ENCODE measurements around the gene GPC6. TPM values are rescaled to one million over a fixed set of nuclear protein-coding genes. Genes with fewer than 3 reads are reported as not detected.

Gene GPC6
- total and polyA plus RNA-seq, 5 donors from 2014 or later = not detected

DNA sequence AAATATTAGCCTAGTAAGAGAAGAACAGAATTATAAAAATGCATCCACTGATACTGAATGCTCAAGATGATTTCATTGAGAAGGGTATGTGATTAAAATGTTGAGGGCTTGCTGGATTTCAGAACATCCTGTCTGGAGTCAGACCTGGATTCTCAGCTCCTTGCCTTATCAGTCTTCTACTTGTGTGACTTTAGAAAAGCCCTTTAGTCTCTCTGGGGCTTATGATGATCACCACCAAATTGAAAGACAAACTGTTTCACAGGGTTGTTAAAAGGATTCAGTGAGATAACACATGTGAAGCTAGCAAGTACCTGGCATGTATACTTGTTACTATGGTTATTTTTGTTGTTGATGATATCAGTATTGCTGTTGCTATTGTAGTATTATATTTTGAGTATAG, 118.4 kb downstream of the GPC6 start:
- H3K4me3 Mint-ChIP-seq = no peak overlapping the region
- H3K4me3 ChIP-seq (ENCODE audit: low read depth, low read length) = no peak overlapping the region
- no peaks in the 10 kb centered on the region for H3K27me3 Mint-ChIP-seq
- no peaks in the 10 kb centered on the region for H3K4me1 Mint-ChIP-seq
- H3K27ac ChIP-seq (ENCODE audit: insufficient read depth, low read length, poor library complexity, severe bottlenecking) = no peak overlapping the region
- no peaks in the 10 kb centered on the region for H3K4me1 ChIP-seq (ENCODE audit: control insufficient read depth, insufficient read depth, low read length, poor library complexity, severe bottlenecking)
- H3K36me3 Mint-ChIP-seq = no peaks in the 10 kb centered on the region
- no peaks in the 10 kb centered on the region for H3K27me3 ChIP-seq (ENCODE audit: control insufficient read depth, insufficient read depth, low read length)
- H3K27ac Mint-ChIP-seq = no peak overlapping the region
- H3K36me3 ChIP-seq (ENCODE audit: control insufficient read depth, insufficient read depth, low read length) = no peaks in the 10 kb centered on the region
- H3K9me3 Mint-ChIP-seq = peaks cover 0 to 13% (median 5%) of the 10 kb centered on the region in 7 donors
- DNase-seq (no peak), ATAC-seq (ENCODE audit: low read depth in 2 of 2) (no peak)
- H3K9me3 ChIP-seq (ENCODE audit: control insufficient read depth in 2 of 2, low read length in 2 of 2) = no peaks in the 10 kb centered on the region

DNA sequence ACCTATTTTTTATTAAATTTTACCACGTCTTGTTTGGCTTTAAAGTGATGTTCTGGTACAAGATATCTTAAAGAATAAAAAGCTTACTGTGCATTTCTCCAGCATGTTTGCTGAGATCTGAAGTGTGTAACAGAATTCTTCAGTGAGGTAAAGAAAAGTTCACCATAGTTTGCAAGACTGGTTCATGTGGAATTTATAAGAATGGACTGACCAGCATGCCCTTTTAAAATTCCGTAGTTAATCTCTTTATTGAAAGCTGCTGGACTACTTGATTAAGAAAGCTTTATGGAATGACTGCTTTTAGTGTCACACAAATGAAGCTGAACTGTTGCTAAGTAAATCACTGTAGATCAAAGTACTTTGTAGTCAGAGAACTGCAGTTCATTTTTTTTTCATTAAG, 119.2 kb downstream of the GPC6 start:
- no peaks in the 10 kb centered on the region for H3K4me1 ChIP-seq (ENCODE audit: control insufficient read depth, insufficient read depth, low read length, poor library complexity, severe bottlenecking)
- no peak overlapping the region for H3K27ac ChIP-seq (ENCODE audit: insufficient read depth, low read length, poor library complexity, severe bottlenecking)
- Mint-ChIP-seq H3K9me3 (peaks cover 0 to 13% (median 5%) of the 10 kb centered on the region in 7 donors), H3K27ac (no peak overlapping the region), H3K4me3 (no peak overlapping the region), H3K27me3 (no peaks in the 10 kb centered on the region), H3K36me3 (no peaks in the 10 kb centered on the region), H3K4me1 (no peaks in the 10 kb centered on the region)
- no peaks in the 10 kb centered on the region for H3K27me3 ChIP-seq (ENCODE audit: control insufficient read depth, insufficient read depth, low read length)
- no peak overlapping the region for H3K4me3 ChIP-seq (ENCODE audit: low read depth, low read length)
- no peaks in the 10 kb centered on the region for H3K36me3 ChIP-seq (ENCODE audit: control insufficient read depth, insufficient read depth, low read length)
- no peak for ATAC-seq (ENCODE audit: low read depth in 2 of 2)
- no peaks in the 10 kb centered on the region for H3K9me3 ChIP-seq (ENCODE audit: control insufficient read depth in 2 of 2, low read length in 2 of 2)
- DNase-seq = no peak

DNA sequence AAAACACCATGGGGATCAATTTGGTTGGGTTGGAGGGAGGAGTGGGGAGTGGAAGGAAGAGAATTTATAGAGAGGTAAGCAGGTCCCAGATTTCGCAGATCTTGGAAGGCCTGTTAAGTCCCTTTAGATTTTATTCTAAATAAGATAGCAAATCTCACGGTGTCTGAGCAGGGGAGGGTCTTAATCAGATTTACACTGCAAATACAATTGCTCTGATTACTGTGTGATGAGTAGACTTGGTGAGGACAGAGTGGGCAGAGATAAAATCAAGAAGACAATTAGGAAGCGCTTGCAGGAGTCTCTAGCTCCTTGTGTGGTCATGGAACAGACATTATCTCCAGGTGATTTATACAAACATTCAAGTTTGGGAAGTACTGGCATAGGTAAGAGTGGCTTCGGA, 126.0 kb downstream of the GPC6 start:
- peaks cover 0 to 5% (median 0%) of the 10 kb centered on the region in 7 donors for H3K9me3 Mint-ChIP-seq
- ATAC-seq (ENCODE audit: low read depth in 2 of 2) (no peak), DNase-seq (no peak)
- Histone ChIP-seq H3K27ac (ENCODE audit: insufficient read depth, low read length, poor library complexity, severe bottlenecking) (no peak overlapping the region), H3K9me3 (ENCODE audit: control insufficient read depth in 2 of 2, low read length in 2 of 2) (no peaks in the 10 kb centered on the region), H3K4me3 (ENCODE audit: low read depth, low read length) (no peak overlapping the region), H3K36me3 (ENCODE audit: control insufficient read depth, insufficient read depth, low read length) (no peaks in the 10 kb centered on the region), H3K27me3 (ENCODE audit: control insufficient read depth, insufficient read depth, low read length) (no peaks in the 10 kb centered on the region), H3K4me1 (ENCODE audit: control insufficient read depth, insufficient read depth, low read length, poor library complexity, severe bottlenecking) (no peaks in the 10 kb centered on the region)
- no peaks in the 10 kb centered on the region for H3K36me3 Mint-ChIP-seq
- no peaks in the 10 kb centered on the region for H3K27me3 Mint-ChIP-seq
- no peak overlapping the region for H3K27ac Mint-ChIP-seq
- no peak overlapping the region for H3K4me3 Mint-ChIP-seq
- H3K4me1 Mint-ChIP-seq = no peaks in the 10 kb centered on the region

DNA sequence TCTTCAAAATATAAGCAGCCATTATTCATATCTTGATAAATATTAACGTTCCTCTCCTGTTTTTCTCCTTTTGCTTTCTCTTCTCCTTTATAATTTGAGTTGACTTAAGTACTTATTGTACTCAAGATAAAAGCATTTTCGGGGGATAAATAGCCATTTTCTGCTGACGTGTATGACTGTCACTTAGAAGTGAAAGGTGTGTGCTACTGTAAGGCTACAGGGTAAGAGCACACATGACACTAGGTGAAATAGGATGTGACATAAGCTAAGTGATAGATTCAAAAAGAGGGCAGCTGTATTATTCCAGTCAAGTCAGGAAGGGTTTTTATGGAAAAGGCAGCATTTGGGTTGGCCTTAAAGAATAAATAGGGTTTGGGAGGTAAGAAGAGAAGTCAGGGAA, 128.5 kb downstream of the GPC6 start:
- ATAC-seq (ENCODE audit: low read depth in 2 of 2) (no peak), DNase-seq (no peak)
- Mint-ChIP-seq H3K4me1 (no peaks in the 10 kb centered on the region), H3K9me3 (peaks cover 0 to 5% (median 0%) of the 10 kb centered on the region in 7 donors), H3K27me3 (no peaks in the 10 kb centered on the region), H3K27ac (no peak overlapping the region), H3K36me3 (no peaks in the 10 kb centered on the region), H3K4me3 (no peak overlapping the region)
- no peaks in the 10 kb centered on the region for H3K36me3 ChIP-seq (ENCODE audit: control insufficient read depth, insufficient read depth, low read length)
- H3K27ac ChIP-seq (ENCODE audit: insufficient read depth, low read length, poor library complexity, severe bottlenecking) = no peak overlapping the region
- no peaks in the 10 kb centered on the region for H3K4me1 ChIP-seq (ENCODE audit: control insufficient read depth, insufficient read depth, low read length, poor library complexity, severe bottlenecking)
- H3K27me3 ChIP-seq (ENCODE audit: control insufficient read depth, insufficient read depth, low read length) = no peaks in the 10 kb centered on the region
- H3K9me3 ChIP-seq (ENCODE audit: control insufficient read depth in 2 of 2, low read length in 2 of 2) = no peaks in the 10 kb centered on the region
- H3K4me3 ChIP-seq (ENCODE audit: low read depth, low read length) = no peak overlapping the region

DNA sequence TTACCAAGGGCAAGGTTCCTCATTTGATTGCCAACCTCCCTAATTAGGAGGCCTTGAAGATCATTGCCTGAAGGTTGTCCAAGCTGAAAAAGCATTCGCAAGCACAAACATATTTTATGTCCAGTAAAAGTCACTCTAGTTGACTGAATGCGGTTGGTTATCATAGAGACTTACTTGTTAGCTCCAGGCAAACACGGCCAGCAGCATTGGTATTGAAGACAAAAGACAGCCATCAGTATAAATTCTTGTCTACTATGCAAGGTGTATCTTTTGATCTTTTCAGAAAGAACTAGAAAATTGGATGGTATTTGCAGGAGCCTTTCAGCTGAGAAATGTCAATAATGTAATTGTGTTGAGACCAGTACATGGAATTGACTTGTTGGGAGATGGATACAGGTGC, 129.9 kb downstream of the GPC6 start:
- Mint-ChIP-seq H3K4me1 (no peaks in the 10 kb centered on the region), H3K27ac (no peak overlapping the region)
- ATAC-seq (ENCODE audit: low read depth in 2 of 2) = no peak

DNA sequence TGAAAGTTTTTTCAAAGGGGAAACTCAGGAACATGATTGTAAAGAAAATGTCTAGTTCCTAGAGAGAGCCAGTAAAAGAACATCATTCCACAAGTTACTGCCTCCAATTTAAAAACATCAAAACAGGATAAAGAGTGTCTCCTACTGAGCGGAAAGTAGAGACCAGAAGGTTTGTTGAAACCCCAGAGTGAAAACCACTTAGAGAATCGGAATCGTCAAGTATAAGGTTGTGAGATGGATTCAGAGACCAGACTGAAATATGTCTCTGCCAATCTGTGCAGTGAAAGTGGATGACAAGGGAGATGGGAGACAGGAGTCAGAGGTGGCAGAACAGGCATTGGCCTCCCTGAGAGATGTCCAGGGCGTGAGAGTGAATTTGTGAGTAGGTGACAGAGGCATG, 133.4 kb downstream of the GPC6 start:
- Mint-ChIP-seq H3K27me3 (no peaks in the 10 kb centered on the region), H3K36me3 (no peaks in the 10 kb centered on the region), H3K4me1 (no peaks in the 10 kb centered on the region), H3K4me3 (no peak overlapping the region), H3K9me3 (peaks cover 0 to 8% (median 2%) of the 10 kb centered on the region in 7 donors), H3K27ac (no peak overlapping the region)
- Histone ChIP-seq H3K27ac (ENCODE audit: insufficient read depth, low read length, poor library complexity, severe bottlenecking) (no peak overlapping the region), H3K4me1 (ENCODE audit: control insufficient read depth, insufficient read depth, low read length, poor library complexity, severe bottlenecking) (no peaks in the 10 kb centered on the region), H3K36me3 (ENCODE audit: control insufficient read depth, insufficient read depth, low read length) (no peaks in the 10 kb centered on the region), H3K27me3 (ENCODE audit: control insufficient read depth, insufficient read depth, low read length) (no peaks in the 10 kb centered on the region), H3K9me3 (ENCODE audit: control insufficient read depth in 2 of 2, low read length in 2 of 2) (no peaks in the 10 kb centered on the region), H3K4me3 (ENCODE audit: low read depth, low read length) (no peak overlapping the region)
- ATAC-seq (ENCODE audit: low read depth in 2 of 2) (no peak), DNase-seq (no peak)

More for the DNA sequence above, 129.9 kb downstream of the GPC6 start:
- H3K9me3 ChIP-seq (ENCODE audit: control insufficient read depth in 2 of 2, low read length in 2 of 2) = no peaks in the 10 kb centered on the region
- DNase-seq = no peak
- Mint-ChIP-seq H3K9me3 (peaks cover 0 to 4% (median 0%) of the 10 kb centered on the region in 7 donors), H3K4me3 (no peak overlapping the region), H3K36me3 (no peaks in the 10 kb centered on the region), H3K27me3 (no peaks in the 10 kb centered on the region)
- H3K4me3 ChIP-seq (ENCODE audit: low read depth, low read length) = no peak overlapping the region
- no peaks in the 10 kb centered on the region for H3K36me3 ChIP-seq (ENCODE audit: control insufficient read depth, insufficient read depth, low read length)
- H3K4me1 ChIP-seq (ENCODE audit: control insufficient read depth, insufficient read depth, low read length, poor library complexity, severe bottlenecking) = no peaks in the 10 kb centered on the region
- no peak overlapping the region for H3K27ac ChIP-seq (ENCODE audit: insufficient read depth, low read length, poor library complexity, severe bottlenecking)
- no peaks in the 10 kb centered on the region for H3K27me3 ChIP-seq (ENCODE audit: control insufficient read depth, insufficient read depth, low read length)

DNA sequence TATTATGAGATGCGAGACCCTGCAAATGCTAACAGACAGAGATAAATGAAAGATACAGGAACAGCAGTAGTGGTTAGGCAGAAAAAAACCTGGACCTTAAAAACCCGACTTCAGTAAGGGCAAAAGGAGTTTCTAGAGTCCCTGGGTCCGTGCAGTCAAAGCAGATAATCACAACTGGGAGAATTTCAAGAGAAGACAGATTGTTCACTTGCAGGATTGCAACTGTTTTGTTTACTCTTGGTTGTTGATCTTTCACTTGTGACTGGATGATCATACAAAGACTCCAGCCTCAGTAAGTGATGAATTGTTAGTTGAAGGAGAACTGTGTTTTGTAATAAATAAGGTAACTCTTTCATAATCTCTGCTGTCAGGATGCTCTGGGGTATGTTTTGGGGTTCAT, 135.1 kb downstream of the GPC6 start:
- Mint-ChIP-seq H3K4me1 (no peaks in the 10 kb centered on the region), H3K4me3 (no peak overlapping the region), H3K9me3 (peaks cover 0 to 11% (median 0%) of the 10 kb centered on the region in 7 donors), H3K36me3 (no peaks in the 10 kb centered on the region), H3K27ac (no peak overlapping the region), H3K27me3 (no peaks in the 10 kb centered on the region)
- no peaks in the 10 kb centered on the region for H3K36me3 ChIP-seq (ENCODE audit: control insufficient read depth, insufficient read depth, low read length)
- no peaks in the 10 kb centered on the region for H3K27me3 ChIP-seq (ENCODE audit: control insufficient read depth, insufficient read depth, low read length)
- no peaks in the 10 kb centered on the region for H3K4me1 ChIP-seq (ENCODE audit: control insufficient read depth, insufficient read depth, low read length, poor library complexity, severe bottlenecking)
- H3K27ac ChIP-seq (ENCODE audit: insufficient read depth, low read length, poor library complexity, severe bottlenecking) = no peak overlapping the region
- no peak for DNase-seq
- no peaks in the 10 kb centered on the region for H3K9me3 ChIP-seq (ENCODE audit: control insufficient read depth in 2 of 2, low read length in 2 of 2)
- H3K4me3 ChIP-seq (ENCODE audit: low read depth, low read length) = no peak overlapping the region
- ATAC-seq (ENCODE audit: low read depth in 2 of 2) = no peak

DNA sequence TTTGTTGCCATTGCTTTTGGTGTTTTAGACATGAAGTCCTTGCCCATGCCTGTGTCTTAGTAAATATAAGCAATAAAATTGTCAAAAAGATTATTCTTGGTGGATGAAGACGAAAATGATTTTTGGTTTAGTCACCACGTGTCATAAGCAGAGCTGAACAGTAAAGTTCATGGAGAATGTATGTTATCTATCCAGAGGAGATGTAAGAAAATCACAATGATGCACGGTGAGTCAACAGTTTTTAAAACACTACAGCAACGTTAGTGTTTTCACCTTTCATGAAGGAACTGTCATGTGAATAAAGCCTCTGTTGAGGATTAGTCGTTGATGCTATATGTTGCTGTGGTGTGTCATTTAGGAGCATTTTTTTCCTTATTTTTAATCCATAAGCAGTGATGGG, 137.6 kb downstream of the GPC6 start:
- Mint-ChIP-seq H3K4me3 (no peak overlapping the region), H3K27ac (no peak overlapping the region), H3K4me1 (no peaks in the 10 kb centered on the region), H3K9me3 (peaks cover 0 to 11% (median 3%) of the 10 kb centered on the region in 7 donors), H3K36me3 (no peaks in the 10 kb centered on the region), H3K27me3 (no peaks in the 10 kb centered on the region)
- Histone ChIP-seq H3K27me3 (ENCODE audit: control insufficient read depth, insufficient read depth, low read length) (no peaks in the 10 kb centered on the region), H3K27ac (ENCODE audit: insufficient read depth, low read length, poor library complexity, severe bottlenecking) (no peak overlapping the region), H3K4me1 (ENCODE audit: control insufficient read depth, insufficient read depth, low read length, poor library complexity, severe bottlenecking) (no peaks in the 10 kb centered on the region), H3K4me3 (ENCODE audit: low read depth, low read length) (no peak overlapping the region), H3K36me3 (ENCODE audit: control insufficient read depth, insufficient read depth, low read length) (no peaks in the 10 kb centered on the region), H3K9me3 (ENCODE audit: control insufficient read depth in 2 of 2, low read length in 2 of 2) (no peaks in the 10 kb centered on the region)
- DNase-seq = no peak
- ATAC-seq (ENCODE audit: low read depth in 2 of 2) = no peak

Data from CD4-positive, CD25-positive, alpha-beta regulatory T cell (primary cell).